HG02938 (cell line): Measurements from ENCODE around the gene SH3GLB2.
A peak's percentile ranks its signal among the peaks of the same experiment; 100 is the strongest.

Experiments
- ATAC-seq: cut with Tn5 transposase; IDR thresholded peaks from one replicate; pipeline ENCODE4 v1.9.1; 2021; ENCODE audit warnings: mild to moderate bottlenecking, moderate library complexity; ENCODE audit not compliant: unreplicated experiment

SH3GLB2 gene

GRCh38 chr9:129028192-129028966, at the start of gene SH3GLB2:
SH3GLB2 (minus strand) TSS chr9:129028331; CDS start chr9:129028154, 177 bp downstream.
- ATAC-seq: peak; percentile 68

GRCh38 chr9:129077236-129077635, 49.1 kb upstream of the SH3GLB2 start:
- no peak for ATAC-seq

GRCh38 chr9:129076640-129077037, 48.5 kb upstream of the SH3GLB2 start:
- ATAC-seq: no peak

- ATAC-seq: no peak
These were observed 48.0 kb upstream of the SH3GLB2 start for GRCh38 chr9:129075996-129076639.

- no peak for ATAC-seq
These were observed 46.0 kb upstream of the SH3GLB2 start for GRCh38 chr9:129074106-129074505.

GRCh38 chr9:129073404-129073803, 45.3 kb upstream of the SH3GLB2 start:
- no peak for ATAC-seq

- no peak for ATAC-seq
These were observed 44.0 kb upstream of the SH3GLB2 start for GRCh38 chr9:129072171-129072570.

- no peak for ATAC-seq
These were observed 43.5 kb upstream of the SH3GLB2 start for GRCh38 chr9:129071526-129072126.

- no peak for ATAC-seq
These were observed 42.8 kb upstream of the SH3GLB2 start for GRCh38 chr9:129070696-129071525.

GRCh38 chr9:129069862-129070641, 41.9 kb upstream of the SH3GLB2 start:
- no peak for ATAC-seq

GRCh38 chr9:129068990-129069861, 41.1 kb upstream of the SH3GLB2 start:
- peak; percentile 50 for ATAC-seq

GRCh38 chr9:129068110-129068509, 40.0 kb upstream of the SH3GLB2 start:
- no peak for ATAC-seq

- ATAC-seq: no peak
These were observed 36.4 kb upstream of the SH3GLB2 start for GRCh38 chr9:129064499-129064908.

GRCh38 chr9:129063061-129063460, 34.9 kb upstream of the SH3GLB2 start:
- no peak for ATAC-seq

GRCh38 chr9:129060991-129061390, 32.9 kb upstream of the SH3GLB2 start:
- no peak for ATAC-seq

- no peak for ATAC-seq
These were observed 32.0 kb upstream of the SH3GLB2 start for GRCh38 chr9:129059796-129060785.

- ATAC-seq: no peak
These were observed 31.0 kb upstream of the SH3GLB2 start for GRCh38 chr9:129058965-129059795.
